GDM1 (cell line): ENCODE measurements around the gene KIF6.
"Not testable (repeated sequence)": the region's sequence is repeated elsewhere in the genome, so short reads cannot be mapped to it uniquely, and the experiment has no call there.

Source experiments
- DNase-seq: peaks from one replicate; lab custom pipeline; 2025; lab: John Stamatoyannopoulos, UW

KIF6 gene

GRCh38 chr6:39553029-39553428, 172.2 kb downstream of the KIF6 start:
- DNase-seq: no peak

DNA sequence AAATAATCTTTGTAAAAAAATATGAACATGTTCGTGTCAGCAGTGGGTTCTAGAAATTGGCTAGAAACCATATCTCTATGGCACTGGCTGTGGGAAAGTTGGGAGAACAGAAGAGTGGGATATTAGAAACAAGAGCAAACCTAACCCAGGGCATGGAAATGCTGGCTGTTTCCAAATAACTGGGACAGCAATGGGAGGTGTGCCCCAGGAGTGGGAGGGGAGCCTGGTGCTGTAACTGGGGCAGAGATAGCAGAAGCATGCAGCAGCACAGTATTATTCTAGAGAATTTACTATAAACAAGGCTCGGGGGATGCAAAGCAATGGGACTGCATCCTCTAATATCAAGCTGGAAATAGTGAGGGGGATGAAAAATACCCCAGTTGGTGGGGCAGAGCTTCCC, 175.0 kb downstream of the KIF6 start:
- no peak for DNase-seq

- no peak for DNase-seq
Measured at GRCh38 chr6:39546731-39547130, 178.5 kb downstream of the KIF6 start.

DNA sequence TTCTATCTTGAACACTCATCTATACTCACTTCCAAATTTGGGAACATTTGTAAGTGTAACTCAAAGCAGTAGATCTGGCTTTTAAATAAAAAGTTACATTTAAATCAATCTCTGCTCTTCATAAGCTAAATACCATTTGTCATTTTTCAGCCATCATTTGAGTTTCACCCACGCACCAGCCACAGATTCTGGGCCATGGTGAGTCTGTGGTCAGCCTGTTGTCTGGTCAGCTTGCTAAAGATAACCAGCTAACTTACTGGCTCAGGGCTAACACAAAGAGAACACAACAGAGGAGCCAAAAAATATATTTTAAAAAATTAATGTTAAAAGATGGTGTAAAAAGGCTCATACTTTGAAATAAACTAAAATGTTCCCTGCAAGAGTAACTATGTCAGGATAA, 181.3 kb downstream of the KIF6 start:
- DNase-seq: no peak

- DNase-seq: no peak
Measured at GRCh38 chr6:39543095-39543494, 182.1 kb downstream of the KIF6 start.

GRCh38 chr6:39540454-39540853, 184.8 kb downstream of the KIF6 start:
- DNase-seq: no peak

GRCh38 chr6:39530201-39530759, 194.9 kb downstream of the KIF6 start:
- no peak for DNase-seq

- no peak for DNase-seq
Measured at GRCh38 chr6:39527792-39528564, 197.2 kb downstream of the KIF6 start.

DNA sequence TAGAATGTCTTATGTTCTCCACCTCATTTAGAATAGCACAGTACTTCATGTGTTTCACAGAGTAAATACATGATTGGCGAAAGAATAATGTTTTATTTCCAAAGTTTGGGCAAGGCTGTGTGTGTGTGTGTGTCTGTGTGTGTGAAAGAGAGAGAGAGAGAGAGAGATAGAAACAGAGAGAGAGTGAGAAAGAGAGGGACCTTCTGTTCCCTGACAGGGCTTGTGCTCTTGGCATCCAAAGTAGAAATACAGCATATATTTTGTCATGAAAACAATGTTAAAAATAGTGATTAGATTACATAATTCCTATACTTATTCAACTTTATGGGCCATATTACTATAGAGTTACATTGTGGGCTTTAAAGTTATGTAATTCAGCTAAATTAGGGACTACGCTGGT, 201.2 kb downstream of the KIF6 start:
- no peak for DNase-seq

- no peak for DNase-seq
Measured at GRCh38 chr6:39521958-39522357, 203.2 kb downstream of the KIF6 start.

GRCh38 chr6:39520916-39521315, 204.3 kb downstream of the KIF6 start:
- no peak for DNase-seq

DNA sequence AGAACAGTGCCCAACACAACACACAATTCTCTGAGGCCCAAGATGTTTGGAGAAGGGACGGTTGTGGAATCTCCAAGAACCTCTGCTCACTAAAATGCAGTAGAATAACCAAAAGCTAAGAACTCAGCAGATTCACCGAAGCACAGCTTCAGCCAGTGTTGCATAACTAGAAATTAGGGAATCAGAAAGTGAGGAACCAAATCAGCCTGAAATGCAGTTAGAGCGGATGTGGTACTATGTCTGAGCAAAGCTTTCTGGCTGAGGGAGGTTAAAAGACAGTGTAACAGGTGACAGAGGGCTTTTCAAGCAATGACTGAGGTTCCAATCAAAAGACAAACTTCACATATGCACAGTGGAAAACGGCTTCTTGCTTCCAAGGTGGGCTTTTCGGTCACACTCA, 204.8 kb downstream of the KIF6 start:
- DNase-seq: no peak

DNA sequence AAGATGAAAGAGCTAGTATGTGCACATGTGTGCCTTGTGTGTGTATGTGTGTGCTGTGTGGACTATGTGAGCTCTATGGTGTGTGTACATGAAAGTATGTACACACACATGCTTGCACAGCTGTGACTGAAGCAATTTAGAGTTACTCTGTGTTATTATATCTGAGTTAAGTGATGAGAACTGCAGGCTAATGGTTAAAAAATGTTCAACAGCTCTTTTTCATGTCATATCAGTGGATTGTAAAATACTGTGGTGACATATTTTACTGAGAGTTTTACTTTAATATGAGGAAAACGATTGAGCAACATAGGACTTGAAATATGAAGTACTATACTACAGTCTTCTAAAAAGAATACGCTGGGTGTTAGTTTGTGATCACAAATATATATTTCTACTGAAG, 207.0 kb downstream of the KIF6 start:
- DNase-seq: no peak

- no peak for DNase-seq
Measured at GRCh38 chr6:39517756-39518155, 207.5 kb downstream of the KIF6 start.

GRCh38 chr6:39516471-39516870, 208.7 kb downstream of the KIF6 start:
- DNase-seq: no peak

DNA sequence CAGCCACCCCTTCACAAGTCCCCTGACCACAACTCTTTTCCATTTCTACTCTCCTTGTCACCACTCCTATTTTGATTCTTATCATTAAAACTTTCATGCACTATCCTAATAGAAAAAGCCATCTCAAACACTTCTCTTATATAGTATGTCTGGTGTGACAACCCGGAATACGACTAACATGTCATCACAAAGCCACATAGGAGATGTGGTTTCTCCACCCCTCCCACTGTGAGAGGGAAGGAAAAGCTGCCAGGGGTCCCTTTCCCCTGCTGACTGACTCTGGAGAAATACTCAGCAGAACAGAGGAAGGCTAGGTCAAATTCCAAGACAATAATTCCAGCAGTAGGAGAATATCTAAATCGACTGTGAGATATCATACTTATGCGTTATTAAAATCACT, 209.7 kb downstream of the KIF6 start:
- no peak for DNase-seq

DNA sequence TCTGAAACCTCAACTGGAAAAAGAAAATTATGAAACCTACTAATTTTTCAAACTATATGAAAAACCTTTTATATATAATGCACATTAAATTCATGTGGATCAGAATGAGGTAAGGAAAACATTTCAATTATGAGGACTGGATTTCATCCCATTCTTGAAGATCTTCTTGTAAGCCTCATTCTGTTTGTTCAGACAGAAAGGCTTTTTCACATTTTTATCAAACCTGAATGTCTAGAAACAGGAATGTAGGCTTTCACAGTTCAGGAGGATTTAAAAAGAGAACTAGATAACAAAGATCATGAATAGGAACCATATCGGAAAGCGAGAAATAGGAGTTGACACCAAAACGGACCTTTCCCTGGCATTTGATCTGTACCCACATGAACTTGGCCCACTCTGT, 210.2 kb downstream of the KIF6 start:
- no peak for DNase-seq

DNA sequence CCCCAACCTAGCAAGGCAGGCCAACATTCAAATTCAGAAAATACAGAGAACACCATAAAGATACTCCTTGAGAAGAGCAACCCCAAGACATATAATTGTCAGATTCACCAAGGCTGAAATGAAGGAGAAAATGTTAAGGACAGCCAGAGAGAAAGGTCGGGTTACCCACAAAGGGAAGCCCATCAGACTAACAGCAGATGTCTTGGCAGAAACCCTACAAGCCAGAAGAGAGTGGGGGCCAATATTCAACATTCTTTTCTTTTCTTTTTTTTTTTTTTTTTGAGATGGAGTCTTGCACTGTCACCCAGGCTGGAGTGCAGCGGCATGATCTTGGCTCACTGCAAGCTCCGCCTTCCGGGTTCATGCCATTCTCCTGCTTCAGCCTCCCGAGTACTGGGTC, 215.4 kb downstream of the KIF6 start:
- DNase-seq: not testable (repeated sequence)

DNA sequence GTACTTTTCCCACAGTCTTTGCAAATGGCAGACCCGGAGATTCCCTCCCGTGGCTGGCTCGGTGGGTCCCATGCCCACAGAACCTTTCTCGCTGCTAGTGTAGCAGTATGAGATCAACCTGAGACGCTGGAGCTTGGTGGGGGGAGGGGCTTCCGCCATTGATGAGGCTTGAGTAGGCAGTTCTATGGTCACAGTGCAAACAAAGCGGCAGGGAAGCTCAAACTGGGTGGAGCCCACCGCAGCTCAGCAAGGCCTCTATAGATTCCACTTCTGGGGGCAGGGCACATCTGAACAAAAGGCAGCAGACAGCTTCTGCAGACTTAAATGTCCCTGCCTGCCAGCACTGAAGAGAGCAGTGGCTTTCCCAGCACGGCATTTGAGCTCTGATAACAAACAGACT, 216.7 kb downstream of the KIF6 start:
- no peak for DNase-seq

- DNase-seq: no peak
Measured at GRCh38 chr6:39507331-39507998, 217.7 kb downstream of the KIF6 start.

- not testable (repeated sequence) for DNase-seq
Measured at GRCh38 chr6:39502362-39502955, 222.7 kb downstream of the KIF6 start.

- DNase-seq: no peak
Measured at GRCh38 chr6:39499053-39499452, 226.2 kb downstream of the KIF6 start.

DNA sequence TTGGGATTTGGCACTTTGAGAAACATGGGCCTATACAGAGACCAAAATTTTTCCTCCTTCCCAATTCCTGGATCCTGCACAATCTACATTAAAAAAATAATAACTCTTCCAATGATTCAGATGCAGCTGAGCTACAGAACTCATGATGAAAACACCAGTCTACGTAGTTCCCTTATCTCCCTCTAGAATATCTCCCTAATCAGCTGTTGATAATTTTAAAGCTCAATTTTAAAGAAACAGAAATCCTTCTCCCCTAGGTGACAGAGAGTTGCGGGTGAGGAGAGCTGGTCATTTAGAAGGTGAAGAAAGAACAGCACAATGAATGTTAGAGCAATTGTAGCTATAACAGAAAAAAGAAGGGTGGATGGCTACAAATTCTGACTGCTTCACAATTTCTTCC, 227.1 kb downstream of the KIF6 start:
- DNase-seq: no peak
